GM19043 (cell line): Measurements from ENCODE around the gene C4orf50.
"Not testable (repeated sequence)": the region's sequence is repeated elsewhere in the genome, so short reads cannot be mapped to it uniquely, and the experiment has no call there.

ENCODE experiments used
- ATAC-seq: cut with Tn5 transposase; IDR thresholded peaks from one replicate; pipeline ENCODE4 v1.9.1; 2021; ENCODE audit warnings: low read depth; ENCODE audit not compliant: unreplicated experiment

Gene C4orf50

DNA sequence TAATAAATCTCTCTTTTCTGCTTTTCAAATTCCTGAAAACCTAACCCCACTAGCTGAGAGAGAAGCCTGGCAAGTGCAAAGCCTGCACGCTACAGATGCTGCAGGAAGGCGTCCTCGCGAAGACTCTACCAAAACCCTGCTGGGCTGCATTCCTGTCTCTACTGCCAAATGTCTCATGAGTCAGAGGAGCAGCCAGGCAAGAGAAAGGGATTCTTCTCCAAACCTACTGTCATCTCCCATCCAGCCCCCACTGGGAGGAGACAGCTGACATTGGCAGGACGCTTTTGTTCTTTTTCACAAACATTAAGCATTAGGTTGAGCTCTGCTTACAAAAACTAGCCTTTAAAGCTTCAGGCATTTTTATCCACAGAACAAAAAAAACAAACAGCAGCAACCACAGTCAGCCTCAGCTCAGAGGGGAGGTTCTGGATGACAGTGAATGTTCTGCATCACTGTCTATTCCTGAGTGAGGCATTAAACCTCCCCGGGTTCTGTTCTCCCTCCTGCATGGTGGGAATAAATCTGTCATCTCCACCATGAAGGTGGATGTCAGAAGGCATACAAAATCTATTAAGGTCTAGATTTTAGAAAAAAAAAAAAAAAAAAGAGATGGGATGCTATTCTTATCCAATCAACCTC, 143.3 kb downstream of the C4orf50 start:
- no peak for ATAC-seq

DNA sequence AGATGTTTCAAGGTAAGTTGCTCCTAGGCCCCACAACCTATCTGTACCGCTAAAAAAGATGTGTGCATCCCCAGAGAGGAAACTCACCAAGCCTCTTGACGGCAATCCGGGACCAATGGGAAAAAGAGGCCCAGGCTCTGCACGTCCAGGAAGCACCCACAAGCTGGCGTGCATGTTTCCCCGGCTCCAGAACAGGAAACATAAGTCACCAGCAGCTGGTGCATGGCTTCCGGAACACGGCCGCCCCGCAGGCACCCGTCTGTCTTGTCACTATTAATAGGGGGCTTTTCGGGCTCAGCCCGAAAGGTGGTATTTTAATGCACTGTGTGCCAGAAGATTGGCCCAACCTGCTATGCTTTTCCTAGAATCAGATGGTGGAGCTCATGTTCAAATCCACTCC, 147.5 kb downstream of the C4orf50 start:
- no peak for ATAC-seq

GRCh38 chr4:5869966-5870619, 148.1 kb downstream of the C4orf50 start:
- ATAC-seq = no peak

- ATAC-seq = no peak
Observed at GRCh38 chr4:5867866-5868265, 150.4 kb downstream of the C4orf50 start.

- no peak for ATAC-seq
Observed at GRCh38 chr4:5866841-5867813, 151.1 kb downstream of the C4orf50 start.

GRCh38 chr4:5865896-5866599, 152.2 kb downstream of the C4orf50 start:
- ATAC-seq = no peak

DNA sequence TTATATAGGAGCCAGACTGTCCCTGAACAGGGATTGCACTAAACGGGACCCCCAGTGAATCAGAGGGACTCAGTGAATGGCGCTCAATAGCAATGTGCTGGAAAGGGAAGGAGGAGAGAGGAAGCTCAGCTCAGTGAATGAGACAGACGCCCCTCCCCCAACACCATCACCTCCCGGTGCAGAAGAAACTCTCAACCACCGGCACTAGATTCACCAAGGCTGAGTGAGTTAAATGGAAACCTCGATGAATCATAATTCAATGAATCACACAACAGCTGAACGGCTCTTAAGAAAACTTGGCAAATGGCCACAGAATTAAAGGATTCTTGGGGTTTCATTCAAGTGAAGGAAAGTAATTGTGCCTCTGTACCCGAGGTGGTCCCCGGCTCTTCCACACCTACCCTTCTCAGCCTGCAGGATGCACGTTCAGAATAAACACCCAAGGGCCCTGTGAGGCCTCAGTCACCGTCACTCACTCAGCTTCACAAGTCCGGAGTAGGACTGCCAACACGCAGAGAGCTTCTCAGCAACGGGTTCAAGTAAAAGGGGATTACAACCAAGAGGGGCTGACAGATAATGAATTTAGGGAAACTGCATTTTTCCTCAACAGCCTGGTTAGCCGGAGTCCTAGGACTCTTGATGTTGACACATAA, 154.6 kb downstream of the C4orf50 start:
- no peak for ATAC-seq

DNA sequence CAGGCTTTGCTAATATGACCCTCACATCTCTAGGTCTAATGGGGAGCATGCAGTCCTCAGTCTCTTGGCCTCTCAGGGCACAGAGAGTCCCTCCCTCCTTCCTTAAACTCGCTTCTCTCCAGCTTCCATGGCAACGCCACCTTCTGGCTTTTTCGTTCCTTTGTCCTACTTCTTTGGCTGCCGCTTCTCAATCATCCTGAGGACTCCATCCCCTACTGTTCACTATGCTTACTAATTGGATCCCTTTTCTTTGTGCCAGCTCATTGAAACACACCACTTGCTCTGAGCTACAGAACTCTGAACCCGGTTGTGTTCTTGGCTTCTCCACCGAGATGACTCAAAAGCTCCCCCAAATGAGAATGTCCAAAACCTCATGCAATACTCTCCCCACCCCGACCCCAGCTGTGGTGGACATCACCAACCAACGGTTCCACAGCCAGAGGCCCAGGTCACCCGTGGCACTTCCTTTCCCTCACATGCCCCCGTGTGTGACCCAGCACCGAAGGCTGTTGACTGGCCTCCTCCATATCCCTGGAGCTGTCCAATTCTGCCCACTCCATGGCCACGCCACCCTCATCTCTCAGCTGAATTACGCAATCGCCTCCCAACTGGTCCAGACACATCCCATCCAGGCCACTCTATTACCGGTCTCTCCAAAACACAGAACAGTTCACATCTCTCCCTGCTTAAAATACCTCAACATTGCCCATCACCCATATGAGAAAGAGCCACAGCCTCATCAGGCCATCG, 160.0 kb downstream of the C4orf50 start:
- ATAC-seq = no peak

GRCh38 chr4:5857199-5857598, 161.0 kb downstream of the C4orf50 start:
- no peak for ATAC-seq

DNA sequence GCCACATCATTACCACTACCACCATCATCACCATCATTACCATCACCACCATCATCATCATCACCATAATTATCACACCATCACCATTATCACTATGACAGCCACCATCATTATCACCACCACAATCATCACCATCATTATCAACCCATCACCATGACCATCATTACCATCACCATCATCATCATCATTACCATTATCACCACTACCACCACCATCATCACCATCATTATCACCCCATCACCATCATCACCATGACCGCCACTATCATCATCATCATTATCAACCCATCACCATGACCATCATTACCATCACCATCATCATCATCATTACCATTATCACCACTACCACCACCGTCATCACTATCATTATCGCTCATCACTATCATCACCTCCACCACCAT, 161.9 kb downstream of the C4orf50 start:
- ATAC-seq = not testable (repeated sequence)

- ATAC-seq = no peak
Observed at GRCh38 chr4:5854929-5855328, 163.3 kb downstream of the C4orf50 start.

DNA sequence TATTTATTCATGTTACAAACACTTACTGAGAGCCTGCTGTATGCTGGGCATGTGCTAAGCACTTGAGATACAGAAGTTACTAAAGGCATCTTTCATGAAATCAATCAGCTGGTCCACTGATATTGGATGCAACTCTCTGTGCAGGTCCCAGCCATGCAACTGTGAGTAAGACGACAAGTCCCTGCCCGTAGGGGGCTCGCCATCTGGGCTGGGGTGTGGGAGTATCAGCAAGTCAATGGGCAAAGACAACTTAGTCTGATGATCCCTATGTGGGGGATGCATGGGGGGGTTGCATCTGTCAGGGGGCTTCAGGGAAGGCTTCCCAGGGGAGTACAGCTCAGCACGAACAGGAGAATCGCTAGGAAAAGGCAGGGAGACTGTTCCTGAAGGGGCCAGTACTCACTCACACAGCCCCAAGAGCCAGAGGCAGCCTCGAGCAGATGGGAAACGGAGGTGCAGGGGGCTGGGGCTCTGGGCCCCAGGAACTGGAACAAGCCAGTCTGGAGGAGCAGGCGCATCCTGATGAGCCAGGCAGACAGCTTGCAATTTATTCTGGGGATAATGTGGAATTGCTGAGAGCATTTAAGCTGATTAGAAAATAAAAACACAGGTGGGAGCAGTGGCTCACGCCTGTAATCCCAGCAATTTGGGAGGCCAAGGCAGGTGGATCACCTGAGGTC, 165.6 kb downstream of the C4orf50 start:
- ATAC-seq = no peak

DNA sequence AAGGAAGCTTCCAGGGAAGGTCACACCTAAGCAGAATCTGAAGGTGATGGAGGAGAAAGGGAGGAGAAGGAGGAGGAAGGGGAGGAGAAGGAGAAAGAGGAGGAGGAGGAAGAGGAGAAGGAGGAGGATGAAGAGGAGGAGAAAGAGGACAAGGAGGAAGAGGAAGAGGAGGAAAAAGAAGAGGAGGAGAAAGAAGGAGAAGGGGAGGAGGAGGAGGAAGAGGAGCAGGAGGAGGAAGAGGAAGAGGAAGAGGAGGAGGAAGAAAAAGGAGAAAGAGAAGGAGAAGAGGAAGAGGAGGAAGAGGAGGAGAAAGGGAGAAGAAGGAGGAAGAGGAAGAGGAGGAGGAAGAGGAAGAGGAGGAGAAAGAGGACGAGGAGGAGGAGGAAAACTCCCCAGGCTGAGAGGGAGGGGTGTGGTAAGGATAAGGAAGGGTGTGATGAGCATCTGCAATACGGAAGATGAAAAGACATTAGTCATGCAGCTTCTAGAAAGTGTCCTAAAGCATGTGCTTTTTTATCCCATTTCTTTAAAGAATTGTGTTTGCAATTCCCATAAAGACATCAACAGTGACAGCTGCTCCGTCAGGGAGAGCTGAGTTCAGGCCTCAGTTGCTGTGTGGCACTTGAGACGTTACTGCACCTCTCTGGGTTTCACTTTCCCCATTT, 166.5 kb downstream of the C4orf50 start:
- no peak for ATAC-seq
